Mesenchymal stem cell (in vitro differentiated cells and primary cell): ENCODE measurements around the gene KDELR3.

Experiments used
- DNase-seq: peaks from one replicate; pipeline ENCODE4 v3.0.0-alpha.2; 2013
- H2AFZ ChIP-seq: one replicate; pipeline ENCODE4 v1.6.1; 2013; ENCODE audit warnings: low read depth, mild to moderate bottlenecking, control low read depth, inconsistent platforms, low read length, moderate library complexity
- H2AK5ac ChIP-seq: 2 replicates; pipeline ENCODE4 v1.6.1; 2013; ENCODE audit warnings: low read length, moderate library complexity, mild to moderate bottlenecking, inconsistent platforms; ENCODE audit not compliant: severe bottlenecking
- H2BK120ac ChIP-seq: one replicate; pipeline ENCODE4 v1.6.1; 2013; ENCODE audit warnings: low read depth, mild to moderate bottlenecking, inconsistent platforms, low read length, moderate library complexity
- H2BK12ac ChIP-seq, 2 experiments: one replicate each; pipeline ENCODE4 v1.6.1; 2013; ENCODE audit warnings: inconsistent platforms in 2 of 2, low read length in 2 of 2, mild to moderate bottlenecking in 2 of 2, moderate library complexity in 2 of 2, control low read depth in 1 of 2
- H2BK15ac ChIP-seq: one replicate; pipeline ENCODE4 v1.6.1; 2013; ENCODE audit warnings: mild to moderate bottlenecking, low read depth, inconsistent platforms; ENCODE audit not compliant: poor library complexity, severe bottlenecking
- H2BK5ac ChIP-seq: 2 replicates; pipeline ENCODE4 v1.6.1; 2013; ENCODE audit warnings: low read depth, mild to moderate bottlenecking, low read length, control low read depth, inconsistent platforms; ENCODE audit not compliant: poor library complexity, severe bottlenecking
- H3K14ac ChIP-seq, 2 experiments: one replicate each; pipeline ENCODE4 v1.6.1; 2013; ENCODE audit warnings: inconsistent platforms in 2 of 2, low read length in 2 of 2, control low read depth in 1 of 2, mild to moderate bottlenecking in 1 of 2, moderate library complexity in 1 of 2
- H3K18ac ChIP-seq, 2 experiments: one replicate each; pipeline ENCODE4 v1.6.1; 2013; ENCODE audit warnings: inconsistent platforms in 2 of 2, low read length in 2 of 2, control low read depth in 1 of 2, low read depth in 1 of 2, mild to moderate bottlenecking in 1 of 2
- H3K23ac ChIP-seq, 2 experiments: one replicate each; pipeline ENCODE4 v1.6.1; 2013; ENCODE audit warnings: inconsistent platforms in 2 of 2, low read length in 2 of 2, mild to moderate bottlenecking in 2 of 2, moderate library complexity in 2 of 2, control low read depth in 1 of 2
- H3K27ac ChIP-seq: 2 replicates; pipeline ENCODE4 v1.5.1; 2013; ENCODE audit warnings: mild to moderate bottlenecking, moderate library complexity, low read length, control low read depth, inconsistent platforms; ENCODE audit not compliant: poor library complexity, severe bottlenecking
- H3K27me3 ChIP-seq, 2 experiments: 2 replicates each; pipeline versions ENCODE4 v1.6.1 to v1.7.0; 2013; ENCODE audit warnings: low read length in 2 of 2, mild to moderate bottlenecking in 2 of 2, moderate library complexity in 2 of 2, control low read depth in 1 of 2, inconsistent platforms in 1 of 2; ENCODE audit not compliant: control insufficient read depth in 1 of 2, insufficient read depth in 1 of 2
- H3K36me3 ChIP-seq, 2 experiments: 2 replicates each; pipeline versions ENCODE4 v1.6.1 to v1.7.0; 2013; ENCODE audit warnings: low read length in 2 of 2, control low read depth in 1 of 2, inconsistent platforms in 1 of 2, low read depth in 1 of 2, mild to moderate bottlenecking in 1 of 2; ENCODE audit not compliant: insufficient read depth in 2 of 2, control insufficient read depth in 1 of 2
- H3K4ac ChIP-seq, 2 experiments: one replicate each; pipeline ENCODE4 v1.6.1; 2013; ENCODE audit warnings: inconsistent platforms in 2 of 2, low read length in 2 of 2, mild to moderate bottlenecking in 2 of 2, moderate library complexity in 2 of 2, control low read depth in 1 of 2, low read depth in 1 of 2
- H3K4me1 ChIP-seq: 2 replicates; pipeline ENCODE4 v1.6.1; 2013; ENCODE audit warnings: low read depth, low read length, control low read depth; ENCODE audit not compliant: control insufficient read depth, insufficient read depth
- H3K4me2 ChIP-seq: 2 replicates; pipeline ENCODE4 v1.6.1; 2013; ENCODE audit warnings: low read length, mild to moderate bottlenecking, inconsistent platforms; ENCODE audit not compliant: poor library complexity, severe bottlenecking
- H3K4me3 ChIP-seq, 2 experiments: 2 replicates each; pipeline versions ENCODE4 v1.5.1 to v1.7.0; 2013; ENCODE audit warnings: low read length in 2 of 2, mild to moderate bottlenecking in 2 of 2, control low read depth in 1 of 2, low read depth in 1 of 2; ENCODE audit not compliant: insufficient read depth in 1 of 2
- H3K79me1 ChIP-seq: replicated peaks from 2 replicates; pipeline ENCODE4 v1.6.1; 2013; ENCODE audit warnings: mild to moderate bottlenecking, control low read depth, low read length, inconsistent platforms; ENCODE audit not compliant: poor library complexity, severe bottlenecking
- H3K9ac ChIP-seq: 2 replicates; pipeline ENCODE4 v1.7.0; 2013; ENCODE audit warnings: mild to moderate bottlenecking, low read length, moderate library complexity
- H3K9me3 ChIP-seq: 2 replicates; pipeline ENCODE4 v1.7.0; 2013; ENCODE audit warnings: mild to moderate bottlenecking, low read length; ENCODE audit not compliant: control insufficient read depth
- H4K8ac ChIP-seq: one replicate; pipeline ENCODE4 v1.6.1; 2013; ENCODE audit warnings: inconsistent platforms, mild to moderate bottlenecking, low read length, moderate library complexity
- H4K91ac ChIP-seq: one replicate; pipeline ENCODE4 v1.6.1; 2013; ENCODE audit warnings: mild to moderate bottlenecking, low read length, inconsistent platforms
- WGBS: methylation state at CpG from one replicate; pipeline ENCODE4 v1.1.7; 2013; ENCODE audit warnings: mixed read lengths; 5-methylcytosine and 5-hydroxymethylcytosine counted together

Gene KDELR3

GRCh38 chr22:38449776-38450175, 18.1 kb upstream of the KDELR3 start:
- Histone ChIP-seq H3K27me3 (peaks cover 77 to 90% of the 10 kb centered on the region in 2 experiments), H3K79me1 (no peaks in the 10 kb centered on the region), H2BK120ac (no peak overlapping the region), H2BK12ac (no peak overlapping the region), H2BK5ac (no peak overlapping the region), H4K8ac (no peak overlapping the region), H3K9ac (no peak overlapping the region), H3K4ac (no peak overlapping the region), H3K4me1 (peaks cover 8% of the 10 kb centered on the region), H3K14ac (no peak overlapping the region), H3K4me2 (no peak overlapping the region), H3K27ac (no peak overlapping the region), H4K91ac (no peak overlapping the region), H2AFZ (no peak overlapping the region), H3K36me3 (peaks cover 0 to 3% of the 10 kb centered on the region in 2 experiments), H2AK5ac (no peak overlapping the region), H3K18ac (no peak overlapping the region), H2BK15ac (no peak overlapping the region), H3K4me3 (no peak overlapping the region), H3K23ac (no peak overlapping the region), H3K9me3 (no peaks in the 10 kb centered on the region)
- WGBS, result 77% methylated on average over 17 of the region's 18 CpGs
- DNase-seq, result no peak

GRCh38 chr22:38450234-38450797, 17.6 kb upstream of the KDELR3 start:
- 65% methylated on average over 11 of the region's 11 CpGs for WGBS
- no peak for DNase-seq

GRCh38 chr22:38451404-38451803, 16.5 kb upstream of the KDELR3 start:
- Histone ChIP-seq H3K4me1 (peaks cover 19% of the 10 kb centered on the region), H2BK12ac (no peak overlapping the region), H4K8ac (no peak overlapping the region), H3K27me3 (peaks cover 68 to 78% of the 10 kb centered on the region in 2 experiments), H3K14ac (no peak overlapping the region), H3K79me1 (no peaks in the 10 kb centered on the region), H3K36me3 (peaks cover 0 to 3% of the 10 kb centered on the region in 2 experiments), H2BK120ac (no peak overlapping the region), H3K27ac (no peak overlapping the region), H3K18ac (no peak overlapping the region), H2BK15ac (no peak overlapping the region), H2AK5ac (no peak overlapping the region), H3K23ac (no peak overlapping the region), H2AFZ (no peak overlapping the region), H3K4me2 (no peak overlapping the region), H3K4ac (no peak overlapping the region), H3K9ac (no peak overlapping the region), H3K9me3 (no peaks in the 10 kb centered on the region), H4K91ac (no peak overlapping the region), H3K4me3 (no peak overlapping the region), H2BK5ac (no peak overlapping the region)
- 73% methylated on average over 2 of the region's 2 CpGs for WGBS
- no peak for DNase-seq

More at GRCh38 chr22:38450234-38450797, 17.6 kb upstream of the KDELR3 start:
- Histone ChIP-seq H4K91ac (no peak overlapping the region), H3K9me3 (no peaks in the 10 kb centered on the region), H3K36me3 (peaks cover 0 to 3% of the 10 kb centered on the region in 2 experiments), H3K23ac (peak overlapping the region in 1 of 2 experiments; percentile 9), H3K4me3 (no peak overlapping the region), H3K4ac (no peak overlapping the region), H3K27ac (no peak overlapping the region), H3K79me1 (no peaks in the 10 kb centered on the region), H3K27me3 (peaks cover 72 to 85% of the 10 kb centered on the region in 2 experiments), H2BK15ac (no peak overlapping the region), H3K4me2 (no peak overlapping the region), H2AFZ (no peak overlapping the region), H2BK12ac (no peak overlapping the region), H4K8ac (no peak overlapping the region), H3K14ac (no peak overlapping the region), H3K9ac (no peak overlapping the region), H3K4me1 (peaks cover 12% of the 10 kb centered on the region), H2AK5ac (no peak overlapping the region), H2BK120ac (no peak overlapping the region), H2BK5ac (no peak overlapping the region), H3K18ac (no peak overlapping the region)

- H3K4me1 ChIP-seq, result peaks cover 19% of the 10 kb centered on the region
- H3K27me3 ChIP-seq, result peaks cover 72 to 80% of the 10 kb centered on the region in 2 experiments
- H2BK12ac ChIP-seq, result no peak overlapping the region
- 91% methylated on average over 3 of the region's 4 CpGs for WGBS
- no peak overlapping the region for H3K27ac ChIP-seq
- no peak overlapping the region for H3K18ac ChIP-seq
- H3K4ac ChIP-seq, result no peak overlapping the region
- H4K91ac ChIP-seq, result no peak overlapping the region
- H2BK15ac ChIP-seq, result no peak overlapping the region
- DNase-seq, result no peak
- H3K14ac ChIP-seq, result no peak overlapping the region
- no peak overlapping the region for H2AK5ac ChIP-seq
- no peaks in the 10 kb centered on the region for H3K9me3 ChIP-seq
- H4K8ac ChIP-seq, result no peak overlapping the region
- no peak overlapping the region for H3K23ac ChIP-seq
- peaks cover 0 to 3% of the 10 kb centered on the region in 2 experiments for H3K36me3 ChIP-seq
- H3K79me1 ChIP-seq, result no peaks in the 10 kb centered on the region
- no peak overlapping the region for H2AFZ ChIP-seq
- H3K4me2 ChIP-seq, result no peak overlapping the region
- H3K9ac ChIP-seq, result no peak overlapping the region
- H2BK120ac ChIP-seq, result no peak overlapping the region
- H3K4me3 ChIP-seq, result no peak overlapping the region
- H2BK5ac ChIP-seq, result no peak overlapping the region
Observed at GRCh38 chr22:38451864-38452263, 16.0 kb upstream of the KDELR3 start.
